GM19035 (cell line): ENCODE measurements around the gene LAMC3.

ENCODE experiments used
- ATAC-seq: cut with Tn5 transposase; IDR thresholded peaks from one replicate; pipeline ENCODE4 v1.9.1; 2021; ENCODE audit not compliant: unreplicated experiment

The LAMC3 gene

DNA sequence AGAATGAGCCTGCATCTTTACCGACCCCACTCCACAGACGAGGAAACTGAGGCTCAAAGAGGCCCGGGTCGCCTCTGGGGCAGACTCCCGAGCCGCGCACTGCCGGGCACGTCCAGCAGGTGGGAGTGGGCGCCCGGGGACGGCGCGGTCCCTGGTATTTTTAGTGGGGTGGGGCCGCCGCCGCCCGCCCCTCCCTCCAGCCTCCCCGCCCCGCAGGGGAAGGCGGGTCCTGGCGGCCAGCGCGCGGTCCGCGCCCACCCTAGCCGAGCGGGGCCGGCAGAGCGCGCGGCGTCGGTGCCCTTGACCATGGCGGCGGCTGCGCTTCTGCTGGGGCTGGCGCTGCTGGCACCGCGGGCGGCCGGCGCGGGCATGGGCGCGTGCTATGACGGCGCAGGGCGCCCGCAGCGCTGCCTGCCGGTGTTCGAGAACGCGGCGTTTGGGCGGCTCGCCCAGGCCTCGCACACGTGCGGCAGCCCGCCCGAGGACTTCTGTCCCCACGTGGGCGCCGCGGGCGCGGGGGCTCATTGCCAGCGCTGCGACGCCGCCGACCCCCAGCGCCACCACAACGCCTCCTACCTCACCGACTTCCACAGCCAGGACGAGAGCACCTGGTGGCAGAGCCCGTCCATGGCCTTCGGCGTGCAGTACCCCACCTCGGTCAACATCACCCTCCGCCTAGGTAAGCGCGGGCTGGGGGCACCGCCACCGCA lies at the start of gene LAMC3:
LAMC3 (plus strand) TSS at position 266 of the 710 bp plus-strand sequence; CDS start at position 307, 41 bp downstream.
- ATAC-seq = no peak

DNA sequence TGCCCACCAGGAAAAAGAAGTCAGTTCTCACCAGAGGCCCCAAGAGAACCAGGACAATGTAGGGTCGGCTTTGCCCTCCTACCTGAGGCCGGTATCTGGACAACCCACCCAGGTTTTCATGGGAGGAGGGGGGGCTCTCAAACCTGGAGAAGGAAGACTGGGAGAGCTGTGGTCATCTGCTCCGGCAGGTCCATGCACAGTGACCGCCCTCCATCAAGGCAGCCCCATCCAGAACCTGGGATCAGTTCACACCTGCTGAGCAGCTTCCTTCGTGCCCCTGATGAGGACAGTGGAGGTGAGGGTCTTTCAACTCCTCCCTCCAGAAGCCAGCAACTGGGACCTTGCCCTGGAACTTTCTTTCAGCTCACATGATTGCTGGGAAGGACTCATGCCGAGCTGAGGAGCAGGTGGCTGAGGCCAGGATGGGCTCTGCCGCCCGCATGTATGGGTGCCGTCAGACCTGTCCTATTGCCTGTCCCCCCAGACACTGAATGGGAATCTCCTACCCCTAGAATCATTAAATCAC lies 49.1 kb upstream of the LAMC3 start:
- ATAC-seq = no peak

DNA sequence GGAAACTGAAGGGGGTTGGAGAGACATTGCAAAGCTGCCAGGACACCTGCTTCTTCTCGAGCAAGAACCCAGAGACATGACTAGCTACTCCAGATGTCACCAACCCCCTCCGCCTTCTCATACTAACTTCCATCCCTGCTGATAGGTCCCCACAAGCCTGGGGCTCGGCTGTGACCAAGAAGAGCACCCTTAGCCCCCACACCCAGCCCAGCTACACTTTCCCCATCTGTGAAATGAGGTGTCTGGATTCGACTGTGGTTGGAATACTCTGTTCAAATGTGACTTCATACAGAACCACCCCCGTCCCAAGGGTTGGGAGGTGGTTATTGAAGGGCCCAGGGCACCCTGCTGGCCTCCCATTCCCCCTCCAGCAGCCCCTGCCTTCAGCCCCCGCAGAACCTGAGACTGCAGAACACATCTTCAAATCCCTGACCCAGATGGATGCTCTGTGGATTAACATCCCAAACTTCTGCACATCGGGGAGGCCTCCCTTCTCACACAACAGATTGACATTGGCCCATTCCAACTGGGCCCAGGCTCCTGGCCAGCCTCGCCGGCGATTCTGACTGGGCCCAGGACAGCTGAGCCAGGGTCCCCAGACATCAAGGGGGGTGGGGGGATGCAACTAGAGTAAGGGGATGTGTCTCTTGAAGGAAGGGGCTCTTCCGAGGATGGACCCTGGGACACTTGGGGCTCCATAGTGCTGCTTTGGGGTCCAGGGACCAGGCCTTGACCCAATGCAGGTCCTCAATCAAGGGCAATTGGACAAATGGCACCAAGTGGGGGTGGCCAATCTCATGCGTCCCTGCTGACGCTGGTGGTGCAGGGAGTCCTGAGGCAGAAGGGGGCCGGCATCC lies 48.2 kb upstream of the LAMC3 start:
- no peak for ATAC-seq

DNA sequence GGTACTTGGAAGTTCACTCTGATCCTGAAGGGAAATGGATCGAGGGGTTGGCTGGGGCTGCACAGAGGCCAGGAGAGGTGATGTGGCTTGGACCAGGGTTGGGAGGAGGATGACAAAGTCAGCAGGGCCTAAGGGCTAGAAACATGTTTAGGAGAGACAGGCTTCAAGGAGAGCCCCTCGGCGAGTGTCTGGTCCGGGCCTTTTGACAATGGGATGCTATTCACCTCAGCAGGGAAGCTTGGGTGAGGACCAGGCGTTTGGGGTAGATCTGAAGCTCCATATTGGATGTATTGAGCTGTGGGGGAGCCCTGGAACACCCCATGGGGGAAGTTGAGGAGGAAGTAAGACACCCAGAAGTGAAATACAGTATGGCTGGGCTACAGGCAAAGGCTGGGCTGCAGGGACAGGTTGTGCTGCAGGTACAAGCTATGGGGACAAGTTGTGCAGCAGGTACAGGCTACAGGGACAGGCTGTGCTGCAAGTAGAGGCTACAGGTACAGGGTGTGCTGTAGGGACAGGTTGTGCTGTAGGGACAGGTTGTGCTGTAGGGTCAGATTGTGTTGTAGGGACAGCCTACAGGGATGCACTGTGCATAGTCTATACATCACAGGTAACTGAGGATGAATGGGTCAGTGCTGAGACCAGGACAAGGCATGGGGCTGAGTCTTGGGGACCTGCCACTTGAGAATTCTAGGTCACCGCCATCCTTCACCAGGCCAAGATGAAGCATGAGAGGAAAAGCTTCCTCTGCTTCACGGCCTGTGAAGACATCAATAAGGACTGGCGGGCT lies 47.3 kb upstream of the LAMC3 start:
- no peak for ATAC-seq

DNA sequence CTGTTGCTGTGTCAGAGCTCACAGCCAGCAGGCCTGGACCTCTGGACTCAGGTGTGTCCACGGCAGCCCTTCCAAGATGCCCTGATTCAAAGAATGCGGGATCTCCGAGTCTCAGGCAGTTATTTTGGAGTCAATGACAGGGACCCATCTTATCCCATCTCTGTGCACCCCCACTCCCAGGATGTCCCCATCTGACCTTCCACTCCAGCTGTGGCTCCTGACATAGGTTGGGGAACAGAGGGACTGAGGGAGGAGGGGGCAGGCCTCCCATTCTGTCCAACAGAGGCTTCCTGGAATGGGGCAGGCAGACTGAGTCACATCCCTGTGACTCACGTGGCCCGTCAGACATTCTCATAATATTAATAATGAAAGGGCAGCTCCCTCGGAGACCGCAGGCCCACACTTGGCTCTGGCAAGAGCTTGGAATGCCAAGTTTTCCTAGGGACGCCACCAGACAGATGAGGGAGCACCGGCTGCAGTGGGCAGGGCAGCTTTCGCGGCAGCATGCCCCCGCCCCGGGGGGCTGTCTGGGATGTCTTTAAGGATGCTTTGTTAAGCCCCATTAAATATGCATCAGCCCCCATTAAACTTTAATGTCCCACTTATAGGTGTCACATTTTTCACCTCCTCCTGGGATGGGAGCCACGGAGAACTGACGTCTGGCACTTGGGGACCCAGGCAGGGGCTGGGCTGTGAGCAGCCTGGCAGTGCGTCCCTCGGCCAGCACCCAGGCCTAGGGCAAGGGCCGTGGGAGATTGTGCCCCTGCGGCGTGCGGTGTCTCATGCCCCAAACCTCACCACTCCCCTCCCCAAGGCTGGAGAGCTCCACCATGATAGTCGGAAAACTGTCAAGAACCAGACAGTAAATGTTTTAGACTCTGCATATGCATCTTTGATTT lies 46.3 kb upstream of the LAMC3 start:
- ATAC-seq = no peak

DNA sequence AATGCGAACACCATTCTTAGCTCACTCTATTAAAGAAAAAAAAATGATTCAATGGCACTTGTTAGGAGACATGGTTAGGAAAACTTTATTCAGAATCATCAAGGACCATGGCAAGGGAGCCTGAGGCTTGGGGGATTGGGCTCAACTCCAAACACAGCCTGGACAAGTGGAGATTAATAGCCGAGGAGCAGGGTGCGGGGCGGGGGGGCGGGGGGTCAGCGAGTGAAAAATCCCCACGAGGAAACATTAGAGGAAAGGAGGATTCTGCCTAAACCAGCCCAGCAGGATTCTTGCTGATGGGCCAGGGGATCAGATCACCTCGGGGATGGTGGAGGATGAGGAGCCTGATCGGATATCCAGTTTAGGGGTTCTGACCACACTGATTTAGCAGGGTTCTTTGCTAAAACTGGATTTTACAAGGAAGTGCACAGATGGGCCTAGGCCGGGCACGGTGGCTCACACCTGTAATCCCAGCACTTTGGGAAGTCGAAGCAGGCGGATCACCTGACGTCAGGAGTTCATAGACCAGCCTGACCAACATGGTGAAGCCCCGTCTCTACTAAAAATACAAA lies 45.6 kb upstream of the LAMC3 start:
- ATAC-seq = no peak

DNA sequence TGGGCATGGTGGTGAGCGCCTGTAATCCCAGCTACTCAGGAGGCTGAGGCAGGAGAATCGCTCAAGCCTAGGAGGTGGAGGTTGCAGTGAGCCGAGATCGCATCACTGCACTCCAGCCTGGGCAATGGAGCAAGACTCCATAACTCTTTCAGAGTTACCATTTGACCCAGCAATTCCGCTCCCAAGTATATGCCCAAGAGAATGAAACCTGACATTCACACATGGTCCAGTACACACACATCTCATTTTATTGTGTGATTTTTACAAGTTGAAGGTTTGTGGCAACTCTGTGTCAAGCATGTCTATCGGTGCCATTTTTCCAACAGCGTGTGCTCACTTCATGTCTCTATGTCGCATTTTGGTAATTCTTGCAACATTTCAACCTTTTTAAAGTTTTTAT lies 45.1 kb upstream of the LAMC3 start:
- no peak for ATAC-seq

DNA sequence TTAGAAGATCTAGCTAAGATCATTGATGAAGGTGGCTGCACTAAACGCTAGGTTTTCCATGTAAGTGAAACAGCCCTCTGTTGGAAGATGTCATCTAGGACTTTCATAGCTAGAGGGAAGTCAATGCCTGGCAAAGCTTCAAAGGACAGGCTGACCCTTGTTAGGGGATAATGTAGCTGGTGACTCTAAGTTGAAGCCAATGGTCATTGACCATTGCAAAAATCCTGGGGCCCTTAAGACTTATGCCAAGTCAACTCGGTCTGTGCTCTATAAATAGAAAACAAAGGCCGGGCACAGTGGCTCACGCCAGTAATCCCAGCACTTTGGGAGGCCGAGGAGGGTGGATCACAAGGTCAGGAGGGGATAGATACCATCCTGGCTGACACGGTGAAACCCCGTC lies 43.3 kb upstream of the LAMC3 start:
- no peak for ATAC-seq

DNA sequence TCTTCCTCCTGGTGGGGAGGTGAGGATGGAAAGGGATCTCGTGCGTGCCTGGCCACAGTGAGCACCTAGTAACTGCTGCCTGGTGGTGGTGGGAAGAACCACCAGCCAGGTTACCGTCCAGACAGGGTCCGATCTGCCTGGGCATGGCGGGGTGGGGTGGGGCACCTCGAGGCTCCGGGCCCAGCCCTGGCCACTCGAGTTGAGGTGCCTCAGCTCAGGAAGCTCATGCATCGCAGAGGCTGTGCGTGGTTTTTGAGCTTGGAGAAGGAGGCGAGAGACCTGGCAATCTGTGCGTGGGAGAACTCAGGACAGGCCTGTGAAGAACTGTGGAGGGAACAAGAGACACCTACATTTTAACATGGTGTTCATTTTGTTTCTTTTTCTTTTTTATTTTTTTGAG lies 38.9 kb upstream of the LAMC3 start:
- no peak for ATAC-seq

DNA sequence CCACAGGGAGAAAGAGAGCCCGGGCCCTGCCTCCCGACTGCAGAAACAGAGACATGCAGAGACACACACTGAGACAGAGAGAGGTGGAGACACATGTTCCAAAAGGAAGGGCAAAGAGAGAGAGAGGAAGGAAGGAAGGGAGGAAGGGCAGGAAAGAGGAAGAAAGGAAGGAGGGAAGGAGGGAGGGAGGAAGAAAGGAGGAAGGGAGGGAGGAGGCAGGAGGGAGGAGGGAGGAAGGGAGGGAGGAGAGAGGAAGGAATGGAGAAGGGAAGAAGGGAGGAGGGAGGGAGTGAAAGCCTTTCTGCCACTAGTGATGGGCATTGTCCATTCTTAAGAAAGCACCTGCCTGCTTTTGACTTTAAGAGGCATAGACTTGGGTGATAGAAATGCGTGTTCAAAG lies 38.1 kb upstream of the LAMC3 start:
- no peak for ATAC-seq

DNA sequence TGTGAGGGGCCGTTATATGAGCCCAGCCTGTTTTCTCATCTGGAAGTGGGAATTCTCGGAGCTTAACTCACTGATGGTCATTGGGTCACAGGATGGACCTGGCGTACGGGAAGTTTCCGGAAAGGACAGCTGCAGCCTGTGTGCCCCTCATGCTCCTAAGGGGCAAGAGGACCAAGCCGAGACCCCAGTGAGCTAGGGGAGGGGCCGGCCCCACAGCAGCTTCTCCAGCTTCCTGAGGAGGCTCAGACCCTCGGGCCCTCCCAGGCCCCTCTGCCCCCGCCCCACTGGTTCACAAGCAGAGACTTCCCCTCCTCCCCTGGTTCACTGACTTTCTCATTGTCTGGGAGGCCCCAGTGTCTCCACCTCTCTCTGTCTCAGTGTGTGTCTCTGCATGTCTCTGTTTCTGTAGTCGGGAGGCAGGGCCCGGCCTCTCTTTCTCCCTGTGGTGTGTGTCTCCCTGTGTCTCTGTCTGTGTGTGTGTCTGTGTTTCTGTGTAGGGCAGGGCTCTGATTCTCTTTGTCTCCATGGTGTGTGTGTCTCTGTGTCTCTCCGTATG lies 37.6 kb upstream of the LAMC3 start:
- no peak for ATAC-seq

DNA sequence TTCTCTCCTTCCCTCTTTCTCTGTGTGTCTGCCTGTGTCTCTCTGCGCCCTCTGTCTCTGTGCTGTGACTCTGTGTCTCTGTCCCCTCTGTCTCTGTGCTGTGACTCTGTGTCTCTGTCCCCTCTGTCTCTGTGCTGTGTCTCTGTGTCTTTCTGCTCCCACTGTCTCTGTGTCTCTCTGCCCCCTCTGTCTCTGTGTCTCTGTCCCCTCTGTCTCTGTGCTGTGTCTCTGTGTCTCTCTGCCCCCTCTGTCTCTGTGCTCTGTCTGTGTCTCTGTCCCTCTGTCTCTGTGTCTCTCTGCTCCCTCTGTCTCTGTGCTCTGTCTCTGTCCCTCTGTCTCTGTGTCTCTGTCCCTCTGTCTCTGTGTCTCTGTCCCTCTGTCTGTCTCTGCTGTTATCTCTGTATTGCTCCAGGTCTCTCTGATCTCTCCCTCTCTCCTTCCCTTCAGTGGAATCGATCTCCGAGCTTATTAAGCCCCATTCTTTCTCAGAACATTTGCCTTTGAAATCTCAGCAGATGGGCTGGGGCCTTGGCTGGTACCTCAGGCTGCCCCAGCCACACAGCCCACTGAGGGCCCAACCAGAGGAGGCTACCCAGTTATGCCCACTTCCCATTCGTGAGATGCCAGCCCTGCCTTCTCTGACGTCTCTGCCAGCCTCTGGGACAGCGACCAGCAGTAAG lies 36.6 kb upstream of the LAMC3 start:
- no peak for ATAC-seq

DNA sequence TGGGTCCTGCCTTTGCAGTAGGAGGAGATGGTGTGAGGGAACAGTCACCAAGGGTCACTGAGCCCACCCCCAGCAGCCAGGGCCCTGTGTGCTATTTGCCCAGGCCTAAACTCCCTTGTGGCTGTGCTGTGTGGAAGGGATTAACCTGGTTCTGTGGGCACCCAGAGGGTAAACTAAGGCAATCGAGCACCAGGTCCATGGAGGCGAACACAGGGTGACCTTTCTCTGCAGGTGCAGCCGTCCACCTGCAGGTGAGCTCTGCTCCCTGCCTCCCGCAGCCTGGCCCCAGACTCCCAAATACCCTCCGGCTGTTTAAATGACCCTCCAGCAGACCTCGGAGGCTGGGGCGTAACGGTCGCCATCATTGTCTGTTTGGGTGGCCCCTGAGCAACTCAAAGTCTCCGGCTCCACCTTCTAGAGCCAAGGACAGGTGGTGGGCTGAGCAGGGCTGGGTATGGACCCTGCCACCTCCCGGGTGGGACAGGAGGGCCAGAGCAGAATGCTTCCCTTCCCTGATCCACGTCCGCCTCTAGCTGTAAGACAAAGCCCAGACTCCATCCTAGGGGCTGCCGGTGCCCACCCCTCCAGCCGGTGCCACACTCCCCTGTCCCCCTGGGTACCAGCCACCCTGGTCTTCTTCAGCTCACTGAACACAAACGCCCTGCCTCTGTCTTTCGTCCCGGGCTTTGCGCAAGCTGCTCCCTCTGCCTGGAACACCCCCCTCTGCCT lies 35.9 kb upstream of the LAMC3 start:
- ATAC-seq = no peak

DNA sequence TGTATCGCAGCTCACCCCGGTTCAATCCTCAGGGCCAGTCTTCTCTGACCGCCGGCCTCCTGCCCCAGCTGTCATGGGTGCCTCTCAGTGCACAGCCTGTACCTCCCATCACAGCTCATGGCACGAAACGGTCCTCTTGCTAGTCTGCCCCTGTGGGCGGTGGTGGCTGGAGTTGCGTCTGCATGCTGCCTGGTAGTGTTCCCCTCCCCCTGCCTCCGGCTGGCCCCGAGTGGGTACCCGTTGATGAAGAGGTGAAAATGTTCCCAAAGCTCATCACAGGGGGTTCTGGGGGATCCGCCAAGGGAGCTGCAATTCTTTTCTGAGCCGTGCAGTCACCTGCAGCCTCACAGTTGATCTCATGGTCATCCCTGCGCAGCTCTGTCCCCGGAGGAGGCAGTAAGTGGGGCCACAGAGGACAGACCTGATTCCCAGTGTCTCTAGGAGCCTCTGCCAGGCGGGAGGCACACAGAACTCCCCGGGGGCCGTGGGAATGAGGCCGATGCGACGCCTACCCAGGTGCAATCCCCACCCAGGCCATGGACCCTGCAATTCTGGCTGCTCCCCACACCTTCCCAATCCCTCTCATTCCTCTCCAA lies 35.2 kb upstream of the LAMC3 start:
- ATAC-seq = no peak

DNA sequence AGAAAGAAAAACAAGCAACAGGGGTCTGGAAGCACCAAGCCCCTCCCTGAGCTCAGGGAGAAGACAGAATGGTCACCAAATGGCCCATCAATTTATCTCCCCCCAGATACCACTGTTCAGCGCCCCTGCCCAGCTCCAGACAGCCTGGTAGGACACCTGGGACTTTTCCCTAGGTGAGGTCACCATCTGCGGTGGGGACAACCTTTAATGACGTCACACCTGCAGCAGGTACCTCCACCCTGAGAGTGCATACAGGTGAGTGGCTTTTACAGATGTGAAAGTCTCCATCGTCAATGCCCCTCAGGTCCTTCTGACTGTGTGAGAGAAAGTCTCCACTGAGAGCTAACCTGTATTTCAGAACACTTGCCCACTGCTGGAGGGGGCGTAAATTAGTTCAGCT lies 34.3 kb upstream of the LAMC3 start:
- no peak for ATAC-seq

DNA sequence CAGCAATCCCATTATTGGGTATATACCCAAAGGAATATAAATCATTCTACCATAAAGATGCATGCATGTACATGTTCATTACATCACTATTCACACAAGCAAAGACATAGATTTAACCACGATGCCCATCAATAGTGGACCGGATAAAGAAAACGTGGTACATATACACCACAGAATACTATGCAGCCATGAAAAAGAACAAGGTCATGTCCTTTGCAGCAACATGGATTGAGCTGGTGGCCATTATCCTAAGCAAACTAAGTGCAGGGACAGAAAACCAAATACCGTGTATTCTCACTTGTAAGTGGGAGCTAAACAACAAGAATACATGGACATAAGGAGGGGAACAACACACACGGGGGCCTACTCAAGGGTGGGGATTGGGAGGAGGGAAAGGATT lies 33.8 kb upstream of the LAMC3 start:
- ATAC-seq = no peak

DNA sequence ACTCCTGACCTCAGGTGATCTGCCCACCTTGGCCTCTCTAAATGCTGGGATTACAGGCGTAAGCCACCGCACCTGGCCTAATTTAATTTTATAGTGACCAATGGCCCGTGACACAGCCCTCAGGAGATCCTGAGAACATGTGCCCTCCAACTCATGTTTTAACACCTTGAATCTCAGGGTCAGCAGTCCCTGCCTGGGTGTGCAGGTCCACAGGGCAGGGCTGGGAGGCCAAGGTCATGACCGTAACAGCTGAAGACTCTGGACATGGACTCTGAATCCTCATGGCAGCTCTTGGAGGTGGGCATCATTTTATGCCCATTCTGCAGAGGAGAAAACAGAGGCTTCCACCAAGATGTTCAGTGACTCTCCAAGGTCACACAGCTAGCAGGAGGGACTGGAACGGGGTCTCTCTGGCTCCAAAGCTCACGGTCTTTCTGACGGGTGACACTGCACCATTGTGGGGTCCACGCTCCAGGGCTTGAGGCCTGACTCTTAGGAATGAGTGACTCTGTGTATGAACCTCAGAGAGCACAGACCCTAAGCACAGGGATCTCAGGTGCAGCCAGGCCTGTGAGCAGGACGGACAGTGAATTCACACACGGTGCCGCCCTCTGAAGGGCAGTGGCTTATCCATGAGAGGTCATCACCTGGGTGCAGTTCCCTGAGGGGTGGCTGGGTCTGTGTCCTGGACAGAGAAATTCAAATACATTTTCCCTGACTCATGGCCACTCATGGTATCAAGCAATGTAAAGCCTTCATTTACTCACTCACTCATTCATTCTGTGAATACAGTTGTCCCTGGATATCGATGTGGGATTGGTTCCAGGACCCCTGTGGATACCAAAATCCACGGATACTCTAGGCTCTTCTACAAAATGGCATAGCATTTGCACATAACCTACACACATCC lies 32.8 kb upstream of the LAMC3 start:
- no peak for ATAC-seq
